HUES48 (cell line): ENCODE results near the gene DSCAM.
"Not testable (repeated sequence)": the region's sequence is repeated elsewhere in the genome, so short reads cannot be mapped to it uniquely, and the experiment has no call there.

Source experiments
- H3K27ac ChIP-seq: one replicate; pipeline ENCODE4 v1.7.0; 2013; ENCODE audit warnings: low read depth, low read length, inconsistent platforms
- H3K27me3 ChIP-seq: 2 replicates; pipeline ENCODE4 v1.6.1; 2013; ENCODE audit warnings: mild to moderate bottlenecking, low read length; ENCODE audit not compliant: control insufficient read depth, insufficient read depth
- H3K36me3 ChIP-seq: 2 replicates; pipeline ENCODE4 v1.6.1; 2013; ENCODE audit warnings: low read length; ENCODE audit not compliant: control insufficient read depth, insufficient read depth
- H3K4me1 ChIP-seq: 2 replicates; pipeline ENCODE4 v1.6.1; 2013; ENCODE audit warnings: mild to moderate bottlenecking, low read length; ENCODE audit not compliant: control insufficient read depth, insufficient read depth
- H3K4me3 ChIP-seq: 2 replicates; pipeline ENCODE4 v1.5.1; 2013; ENCODE audit warnings: mild to moderate bottlenecking, low read depth, low read length
- H3K9ac ChIP-seq: 2 replicates; pipeline ENCODE4 v1.6.1; 2013; ENCODE audit warnings: mild to moderate bottlenecking, low read depth, low read length, moderate library complexity
- H3K9me3 ChIP-seq: 2 replicates; pipeline ENCODE4 v1.6.1; 2013; ENCODE audit warnings: low read length; ENCODE audit not compliant: control insufficient read depth, insufficient read depth

Gene DSCAM

DNA sequence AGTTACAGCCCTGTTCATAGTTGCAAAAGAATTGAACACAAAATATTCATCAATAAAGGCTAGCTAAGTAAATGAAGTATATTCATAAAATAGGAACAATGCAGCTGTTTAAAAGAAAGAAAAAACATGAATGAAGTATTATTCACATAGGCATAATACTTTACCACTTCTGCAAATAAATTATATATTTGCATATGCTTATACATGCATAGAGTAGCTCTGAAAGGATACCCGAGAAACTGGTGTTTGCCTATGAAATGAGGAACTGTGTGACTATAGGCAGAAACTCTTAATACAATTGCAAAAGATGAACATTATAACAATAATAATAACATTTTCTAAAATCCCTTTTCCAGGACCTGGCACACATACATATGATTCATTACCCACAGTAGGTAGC lies 385.9 kb downstream of the DSCAM start:
- Histone ChIP-seq H3K36me3 (no peaks in the 10 kb centered on the region), H3K9ac (no peak overlapping the region), H3K9me3 (no peaks in the 10 kb centered on the region), H3K27ac (no peak overlapping the region), H3K4me1 (no peaks in the 10 kb centered on the region), H3K4me3 (no peak overlapping the region), H3K27me3 (no peaks in the 10 kb centered on the region)

DNA sequence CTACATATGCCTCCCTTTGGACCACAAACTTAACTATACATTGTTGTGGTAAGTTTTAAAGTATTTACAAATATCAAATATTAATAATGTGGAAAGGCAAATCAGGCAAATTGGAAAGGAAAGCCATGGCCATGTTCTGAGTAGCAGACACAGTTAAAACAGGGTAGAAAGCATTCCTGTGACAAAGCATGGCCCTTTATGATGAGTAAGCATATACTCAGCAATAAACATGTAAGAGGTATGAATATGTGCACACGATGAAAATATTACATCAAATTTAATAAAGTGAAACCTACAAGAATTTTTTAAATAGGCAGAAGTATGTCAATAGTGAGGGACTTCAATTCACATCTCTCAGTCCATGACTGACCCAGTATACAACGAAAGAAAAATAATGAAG lies 389.2 kb downstream of the DSCAM start:
- Histone ChIP-seq H3K4me1 (no peaks in the 10 kb centered on the region), H3K36me3 (no peaks in the 10 kb centered on the region), H3K27ac (no peak overlapping the region), H3K9me3 (no peaks in the 10 kb centered on the region), H3K27me3 (no peaks in the 10 kb centered on the region), H3K9ac (no peak overlapping the region), H3K4me3 (no peak overlapping the region)

DNA sequence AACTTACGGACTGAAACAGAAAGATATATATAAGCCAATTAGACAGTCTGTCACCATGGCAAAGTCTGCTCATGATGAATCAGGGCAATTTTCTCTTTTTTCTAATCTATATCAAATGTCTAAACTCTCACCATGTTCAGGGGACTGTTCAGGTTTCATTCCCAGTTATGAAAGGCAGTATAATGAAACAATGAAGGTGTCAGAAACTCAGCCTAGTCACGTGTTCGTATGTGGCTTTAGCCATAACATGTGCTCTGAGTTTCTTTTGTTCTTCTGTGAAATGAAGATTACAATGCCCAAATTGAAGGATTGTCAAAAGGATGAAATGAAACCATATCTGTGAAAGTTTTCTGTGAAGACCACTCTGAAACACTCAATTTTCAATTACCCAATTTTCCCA lies 392.9 kb downstream of the DSCAM start:
- no peaks in the 10 kb centered on the region for H3K27me3 ChIP-seq
- H3K4me1 ChIP-seq: no peaks in the 10 kb centered on the region
- no peak overlapping the region for H3K27ac ChIP-seq
- no peaks in the 10 kb centered on the region for H3K9me3 ChIP-seq
- no peak overlapping the region for H3K4me3 ChIP-seq
- H3K36me3 ChIP-seq: no peaks in the 10 kb centered on the region
- H3K9ac ChIP-seq: no peak overlapping the region

DNA sequence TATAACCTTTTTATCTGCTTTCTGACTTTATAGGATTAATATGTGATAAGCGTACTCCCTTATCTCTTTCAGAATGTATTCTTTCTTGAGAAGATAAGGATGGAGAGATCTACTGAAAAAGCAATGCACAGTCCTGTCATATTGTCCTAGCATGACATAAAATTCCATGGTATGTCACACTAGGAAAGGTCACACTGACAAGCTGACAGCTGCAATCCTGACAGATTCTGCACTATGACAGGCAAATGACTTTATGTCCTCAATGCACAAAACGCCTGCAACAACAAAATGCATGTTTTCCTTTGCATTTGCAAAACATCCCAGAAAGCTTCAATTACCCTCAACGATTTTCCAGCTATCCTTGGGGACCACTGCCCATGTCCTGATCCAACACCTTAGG lies 393.8 kb downstream of the DSCAM start:
- Histone ChIP-seq H3K9ac (no peak overlapping the region), H3K4me3 (no peak overlapping the region), H3K27ac (no peak overlapping the region), H3K9me3 (no peaks in the 10 kb centered on the region), H3K4me1 (no peaks in the 10 kb centered on the region), H3K36me3 (no peaks in the 10 kb centered on the region), H3K27me3 (no peaks in the 10 kb centered on the region)

DNA sequence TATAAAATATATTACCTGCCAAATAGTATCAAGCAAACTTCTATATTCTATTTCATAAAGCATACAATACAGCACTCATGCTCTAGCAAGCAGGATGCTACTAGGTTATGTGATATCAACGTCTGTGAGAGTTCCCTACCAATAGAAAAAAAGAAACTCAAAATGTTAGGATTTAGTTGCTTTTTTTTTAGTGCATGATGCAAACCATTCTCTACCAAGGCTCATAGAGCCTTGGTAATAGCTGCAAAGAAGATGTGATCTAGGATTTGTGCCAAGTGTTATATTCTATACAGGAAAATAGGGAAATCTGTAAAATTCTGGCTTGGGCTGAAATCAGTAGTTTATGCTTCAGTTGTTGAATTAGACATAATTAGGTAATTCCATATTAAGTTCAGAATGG lies 394.4 kb downstream of the DSCAM start:
- 0 out of 2 replicates have a peak, but pooled peaks cover under 1% of the 10 kb centered on the region for H3K4me1 ChIP-seq
- H3K9ac ChIP-seq: no peak overlapping the region
- no peak overlapping the region for H3K4me3 ChIP-seq
- H3K27ac ChIP-seq: no peak overlapping the region
- H3K9me3 ChIP-seq: no peaks in the 10 kb centered on the region
- no peaks in the 10 kb centered on the region for H3K36me3 ChIP-seq
- no peaks in the 10 kb centered on the region for H3K27me3 ChIP-seq

DNA sequence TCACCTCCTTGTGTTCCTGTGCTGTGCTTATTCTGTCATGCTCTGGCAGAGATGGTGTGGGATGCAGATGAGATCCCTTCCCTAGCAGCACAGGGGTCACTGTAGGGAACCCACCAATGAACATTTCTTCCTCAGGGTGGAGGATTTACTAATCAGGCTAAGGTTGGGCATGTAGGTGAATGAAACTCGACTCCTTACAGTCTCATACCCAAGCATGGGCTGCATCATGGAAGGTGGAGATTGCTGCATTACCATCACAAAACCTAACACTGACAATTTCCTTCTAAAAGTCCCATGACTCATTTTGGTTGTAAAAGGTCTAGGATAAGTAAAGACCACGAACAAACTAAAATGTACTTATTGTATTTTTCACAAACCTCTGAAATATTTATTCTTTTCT lies 399.9 kb downstream of the DSCAM start:
- Histone ChIP-seq H3K27me3 (no peaks in the 10 kb centered on the region), H3K27ac (no peak overlapping the region), H3K4me1 (0 out of 2 replicates have a peak, but pooled peaks cover 8% of the 10 kb centered on the region), H3K9me3 (0 out of 2 replicates have a peak, but pooled peaks cover 5% of the 10 kb centered on the region), H3K4me3 (no peak overlapping the region), H3K9ac (no peak overlapping the region), H3K36me3 (no peaks in the 10 kb centered on the region)

DNA sequence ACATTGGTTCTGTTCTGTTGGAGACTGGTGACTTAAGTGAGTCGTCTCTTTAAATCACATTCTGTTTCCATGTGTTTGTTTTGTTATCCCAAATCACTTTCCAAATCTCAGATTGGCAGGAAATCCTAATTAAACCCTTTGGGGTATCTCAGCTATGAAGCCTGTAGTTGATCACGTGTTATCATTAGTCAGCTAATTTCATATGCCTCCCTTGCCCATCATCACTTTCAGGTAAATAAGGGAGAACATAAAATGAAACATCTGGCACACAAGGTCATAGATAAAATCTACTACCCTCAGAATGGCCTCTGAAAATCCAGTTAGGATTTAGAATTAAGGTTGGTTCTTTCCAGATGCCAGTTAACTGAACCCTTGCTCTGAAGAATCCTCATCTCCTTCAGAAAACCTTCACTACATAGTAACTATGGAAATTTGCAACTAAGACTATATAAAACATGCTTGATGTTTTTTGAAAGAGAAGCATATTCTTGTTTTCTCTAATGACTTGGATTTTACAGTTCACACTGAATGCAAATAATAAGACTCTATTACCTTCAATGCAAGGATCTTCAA lies 401.5 kb downstream of the DSCAM start:
- Histone ChIP-seq H3K4me3 (no peak overlapping the region), H3K27me3 (no peaks in the 10 kb centered on the region), H3K36me3 (no peaks in the 10 kb centered on the region), H3K4me1 (0 out of 2 replicates have a peak, but pooled peaks cover 8% of the 10 kb centered on the region), H3K9ac (no peak overlapping the region), H3K9me3 (peaks cover 13% of the 10 kb centered on the region; the same call in 1 of the 2 replicates), H3K27ac (no peak overlapping the region)

DNA sequence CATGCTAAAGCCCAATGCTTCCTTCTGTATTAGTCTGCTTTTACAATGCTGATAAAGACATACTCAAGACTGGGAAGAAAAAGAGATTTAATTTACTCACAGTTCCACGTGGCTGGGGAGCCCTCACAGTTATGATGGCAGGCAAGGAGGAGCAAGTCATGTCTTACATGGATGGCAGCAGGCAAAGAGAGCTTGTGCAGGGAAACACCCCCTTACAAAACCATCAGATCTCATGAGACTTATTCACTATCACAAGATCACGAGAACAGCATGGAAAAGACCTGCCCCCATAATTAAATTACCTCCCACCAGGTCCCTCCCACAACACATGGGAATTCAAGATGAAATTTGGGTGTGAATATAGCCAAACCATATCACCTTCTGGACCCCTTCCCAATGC lies 407.4 kb downstream of the DSCAM start:
- H3K27ac ChIP-seq, H3K9ac ChIP-seq, H3K4me3 ChIP-seq, H3K4me1 ChIP-seq, H3K36me3 ChIP-seq, H3K27me3 ChIP-seq: not testable (repeated sequence)
- H3K9me3 ChIP-seq: peaks cover 25% of the 10 kb centered on the region

DNA sequence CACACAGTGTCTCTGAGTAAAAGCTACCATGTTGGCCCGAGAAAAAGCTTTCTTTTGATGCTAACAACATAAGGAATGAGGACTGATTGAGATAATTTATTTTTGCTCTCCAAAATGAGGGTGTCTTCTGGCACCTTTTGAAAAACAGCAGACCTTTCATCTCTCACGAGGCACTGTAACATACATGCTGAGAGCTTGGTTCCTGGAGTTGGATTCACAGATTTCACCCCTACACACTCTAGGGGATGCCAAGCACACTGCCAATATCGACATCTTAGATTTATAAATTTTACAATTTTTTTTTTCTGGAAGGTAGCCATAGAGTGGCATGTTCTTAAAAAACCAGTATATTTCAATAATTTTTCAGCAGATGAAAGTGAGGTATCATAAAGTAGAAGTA lies 408.3 kb downstream of the DSCAM start:
- Histone ChIP-seq H3K27me3 (no peaks in the 10 kb centered on the region), H3K9ac (no peak overlapping the region), H3K36me3 (no peaks in the 10 kb centered on the region), H3K4me3 (no peak overlapping the region), H3K9me3 (peaks cover 20% of the 10 kb centered on the region), H3K4me1 (no peaks in the 10 kb centered on the region), H3K27ac (no peak overlapping the region)

DNA sequence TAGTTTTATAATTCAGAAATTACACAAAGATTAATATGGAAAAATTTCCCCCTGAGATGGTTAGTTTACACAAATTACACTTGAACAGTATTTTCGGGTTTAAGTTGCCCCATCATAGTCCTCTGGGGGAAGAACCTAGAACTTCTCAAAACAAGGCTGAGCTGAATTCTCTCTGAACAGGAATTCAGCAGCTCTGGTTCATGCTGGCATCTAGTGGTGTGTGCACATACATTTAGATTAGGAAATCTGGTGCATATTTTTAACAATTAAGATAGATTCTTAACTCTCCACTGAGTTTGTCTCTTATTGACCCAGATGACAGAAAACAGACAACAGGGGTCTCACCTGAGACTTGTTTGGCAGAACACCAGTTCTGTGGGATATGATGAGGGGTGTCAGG lies 410.7 kb downstream of the DSCAM start:
- no peaks in the 10 kb centered on the region for H3K36me3 ChIP-seq
- H3K4me1 ChIP-seq: no peaks in the 10 kb centered on the region
- H3K9ac ChIP-seq: no peak overlapping the region
- no peaks in the 10 kb centered on the region for H3K27me3 ChIP-seq
- H3K9me3 ChIP-seq: peaks cover 18% of the 10 kb centered on the region
- no peak overlapping the region for H3K27ac ChIP-seq
- H3K4me3 ChIP-seq: no peak overlapping the region

DNA sequence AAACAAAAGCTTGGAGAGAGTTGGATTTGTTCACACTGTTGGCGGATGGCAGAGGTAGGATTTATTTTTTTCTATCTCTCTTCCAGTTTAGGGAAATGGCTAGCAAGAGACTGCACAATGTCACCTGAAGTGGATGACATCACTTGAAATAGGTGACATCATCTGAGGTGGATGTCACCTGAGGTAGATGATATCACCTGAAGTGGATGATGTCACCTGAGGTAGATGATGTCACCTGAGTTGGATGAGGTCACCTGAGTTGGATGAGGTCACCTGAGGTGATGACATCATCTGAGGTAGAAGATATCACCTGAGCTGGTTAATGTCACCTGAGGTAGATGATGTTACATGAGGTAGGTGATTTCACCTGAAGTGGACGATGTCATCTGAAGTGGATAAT lies 413.4 kb downstream of the DSCAM start:
- H3K4me3 ChIP-seq: no peak overlapping the region
- H3K9me3 ChIP-seq: no peaks in the 10 kb centered on the region
- no peak overlapping the region for H3K9ac ChIP-seq
- H3K36me3 ChIP-seq: no peaks in the 10 kb centered on the region
- H3K27ac ChIP-seq: no peak overlapping the region
- no peaks in the 10 kb centered on the region for H3K4me1 ChIP-seq
- no peaks in the 10 kb centered on the region for H3K27me3 ChIP-seq

DNA sequence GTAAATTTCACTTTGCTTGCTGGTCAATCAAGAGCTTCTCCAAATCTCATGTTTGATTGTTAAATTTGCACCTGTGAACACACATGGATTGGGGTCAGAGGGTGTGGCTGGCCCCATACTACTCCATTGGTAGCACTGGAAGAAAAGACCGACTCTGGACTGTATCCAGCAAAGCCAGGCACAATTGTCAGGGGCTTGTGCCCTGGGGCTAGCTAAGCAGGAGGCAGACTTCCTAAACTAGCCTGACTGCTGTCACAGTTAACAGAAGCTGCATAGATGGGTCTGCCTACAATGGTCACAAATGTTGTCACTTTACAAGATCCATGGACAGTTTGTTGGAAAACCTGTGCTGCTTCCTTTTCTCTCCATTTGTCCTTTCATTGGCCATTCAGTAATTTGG lies 421.0 kb downstream of the DSCAM start:
- no peak overlapping the region for H3K4me3 ChIP-seq
- H3K4me1 ChIP-seq: no peaks in the 10 kb centered on the region
- no peak overlapping the region for H3K9ac ChIP-seq
- H3K27ac ChIP-seq: no peak overlapping the region
- no peaks in the 10 kb centered on the region for H3K36me3 ChIP-seq
- H3K9me3 ChIP-seq: no peaks in the 10 kb centered on the region
- no peaks in the 10 kb centered on the region for H3K27me3 ChIP-seq
